DOHH2 (cell line): ENCODE measurements around the gene PXN.

ENCODE experiments used
- H3F3A ChIP-seq: fragments of 200-600 bp; sonication (generic), shearing (Covaris generic); 2 replicates; pipeline ENCODE4 v1.6.0; 2016; ENCODE audit warnings: antibody characterized with exemption, mild to moderate bottlenecking; ENCODE audit not compliant: control insufficient read depth, insufficient read depth
- H3K27ac ChIP-seq: fragments of 200-600 bp; sonication (generic); 2 replicates; pipeline ENCODE4 v1.5.1; 2014; ENCODE audit warnings: low read depth, mild to moderate bottlenecking, low read length, moderate library complexity
- H3K27me3 ChIP-seq: fragments of 200-600 bp; sonication (generic); 2 replicates; pipeline ENCODE4 v1.6.1; 2014; ENCODE audit warnings: mild to moderate bottlenecking, low read length, mixed read lengths; ENCODE audit not compliant: control insufficient read depth
- H3K36me3 ChIP-seq: fragments of 200-600 bp; sonication (generic); 2 replicates; pipeline ENCODE4 v1.6.1; 2014; ENCODE audit warnings: mild to moderate bottlenecking, low read length, moderate library complexity, mixed read lengths; ENCODE audit not compliant: control insufficient read depth
- H3K4me1 ChIP-seq: fragments of 200-600 bp; sonication (generic); 2 replicates; pipeline ENCODE4 v1.6.1; 2014; ENCODE audit warnings: mild to moderate bottlenecking, low read length, mixed read lengths; ENCODE audit not compliant: control insufficient read depth
- H3K4me2 ChIP-seq: fragments of 200-600 bp; sonication (generic); 2 replicates; pipeline ENCODE4 v1.6.0; 2014; ENCODE audit warnings: mild to moderate bottlenecking, low read length, moderate library complexity
- H3K4me3 ChIP-seq: fragments of 200-600 bp; sonication (generic); 2 replicates; pipeline ENCODE4 v1.5.1; 2014; ENCODE audit warnings: mild to moderate bottlenecking, low read length, mixed read lengths
- H3K79me2 ChIP-seq: fragments of 200-600 bp; sonication (generic); 2 replicates; pipeline ENCODE4 v1.6.1; 2014; ENCODE audit warnings: mild to moderate bottlenecking, low read length, mixed read lengths; ENCODE audit not compliant: control insufficient read depth
- H3K9me2 ChIP-seq: fragments of 200-600 bp; sonication (generic); replicated peaks from 2 replicates; pipeline ENCODE4 v1.6.1; 2014; ENCODE audit warnings: mild to moderate bottlenecking, low read length, mixed read lengths; ENCODE audit not compliant: control insufficient read depth
- H3K9me3 ChIP-seq: fragments of 200-600 bp; sonication (generic); 2 replicates; pipeline ENCODE4 v1.6.1; 2014; ENCODE audit warnings: antibody characterized with exemption, low read length, mixed read lengths; ENCODE audit not compliant: control insufficient read depth, insufficient read depth
- H4K20me1 ChIP-seq: fragments of 200-600 bp; sonication (generic); 2 replicates; pipeline ENCODE4 v1.6.0; 2014; ENCODE audit warnings: low read depth, mild to moderate bottlenecking, antibody characterized with exemption, low read length, moderate library complexity; ENCODE audit not compliant: control insufficient read depth, insufficient read depth
- CTCF ChIP-seq: fragments of 200-600 bp; sonication (generic); IDR thresholded peaks from one replicate; pipeline ENCODE4 v1.5.1; 2014; ENCODE audit warnings: antibody characterized with exemption, mild to moderate bottlenecking, low read depth, low read length; ENCODE audit not compliant: poor library complexity, severe bottlenecking
- EZH2phosphoT487 ChIP-seq: fragments of 200-600 bp; sonication (generic); IDR thresholded peaks from 2 replicates; pipeline ENCODE4 v1.6.1; 2017; ENCODE audit warnings: borderline replicate concordance, mild to moderate bottlenecking, antibody characterized with exemption, low read length, moderate library complexity, mixed read lengths

PXN gene

GRCh38 chr12:120220838-120221575 lies 44.5 kb downstream of the PXN start:
- Histone ChIP-seq H3K27ac (no peak overlapping the region), H3K9me3 (no peaks in the 10 kb centered on the region), H3K36me3 (no peaks in the 10 kb centered on the region), H3K79me2 (no peaks in the 10 kb centered on the region), H4K20me1 (no peaks in the 10 kb centered on the region), H3K4me2 (no peak overlapping the region), H3K4me1 (peaks cover 17% of the 10 kb centered on the region), H3K27me3 (no peaks in the 10 kb centered on the region), H3F3A (no peaks in the 10 kb centered on the region), H3K4me3 (no peak overlapping the region), H3K9me2 (no peaks in the 10 kb centered on the region)
- no peak for TF ChIP-seq CTCF

GRCh38 chr12:120218680-120219606 lies 46.6 kb downstream of the PXN start:
- Histone ChIP-seq H3K4me1 (no peaks in the 10 kb centered on the region), H4K20me1 (no peaks in the 10 kb centered on the region; the same call in 1 of the 2 replicates), H3K4me3 (no peak overlapping the region), H3K79me2 (no peaks in the 10 kb centered on the region), H3K36me3 (no peaks in the 10 kb centered on the region), H3K4me2 (no peak overlapping the region), H3K9me3 (no peaks in the 10 kb centered on the region), H3K27me3 (no peaks in the 10 kb centered on the region), H3F3A (no peaks in the 10 kb centered on the region), H3K27ac (no peak overlapping the region), H3K9me2 (no peaks in the 10 kb centered on the region)
- TF ChIP-seq CTCF, result no peak
- no peak for TF ChIP-seq EZH2phosphoT487

DNA sequence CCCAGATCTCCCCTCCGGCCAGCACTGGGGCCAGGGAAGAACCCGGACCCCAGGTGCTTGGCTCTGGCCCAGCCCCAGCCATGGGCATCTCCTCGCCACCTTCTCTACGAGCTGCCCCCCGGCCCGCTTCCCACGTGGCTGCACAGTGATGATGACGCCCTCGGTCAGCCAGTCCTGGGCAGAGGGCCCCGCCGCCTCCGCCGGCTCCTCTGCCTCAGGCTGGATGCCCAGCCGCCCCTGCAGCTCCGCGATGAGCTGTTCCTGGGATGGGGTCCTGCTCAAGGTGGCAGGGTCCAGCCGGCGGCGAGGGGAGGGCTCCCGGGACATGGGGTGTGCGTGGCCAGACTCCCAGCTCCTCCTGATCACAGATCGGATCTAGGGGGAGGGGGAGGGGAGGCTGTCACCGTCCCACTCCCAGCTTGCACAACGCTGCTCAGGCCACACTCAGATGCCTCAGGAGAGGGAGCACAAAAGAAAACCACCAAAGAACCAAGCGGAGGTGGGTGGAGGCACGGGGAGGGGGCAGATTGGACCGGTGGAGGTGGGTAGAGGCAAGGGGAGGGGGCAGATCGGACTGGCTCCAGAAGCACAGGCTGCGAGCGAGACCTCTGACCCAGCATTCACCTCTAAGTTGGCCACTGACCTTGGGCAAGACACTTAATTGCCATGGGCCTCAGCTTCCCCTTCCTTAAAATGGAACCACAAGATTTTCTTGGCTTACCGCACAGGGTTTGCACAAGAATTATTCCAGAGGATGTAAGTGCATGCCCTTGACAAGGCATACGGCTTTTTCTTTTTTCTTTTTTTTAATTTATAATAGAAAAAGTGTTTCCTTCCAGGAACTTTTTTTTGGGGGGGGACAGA lies 48.6 kb downstream of the PXN start:
- H3K36me3 ChIP-seq, result no peaks in the 10 kb centered on the region; the same call in 1 of the 2 replicates
- H3K4me1 ChIP-seq, result no peaks in the 10 kb centered on the region
- H3K4me2 ChIP-seq, result no peak overlapping the region
- TF ChIP-seq CTCF, result no peak
- no peak for TF ChIP-seq EZH2phosphoT487
- H3K4me3 ChIP-seq, result no peak overlapping the region
- no peaks in the 10 kb centered on the region; the same call in 1 of the 2 replicates for H4K20me1 ChIP-seq
- H3K79me2 ChIP-seq, result no peaks in the 10 kb centered on the region
- no peaks in the 10 kb centered on the region for H3K9me2 ChIP-seq
- no peaks in the 10 kb centered on the region for H3F3A ChIP-seq
- H3K9me3 ChIP-seq, result no peaks in the 10 kb centered on the region
- H3K27me3 ChIP-seq, result no peaks in the 10 kb centered on the region
- no peak overlapping the region for H3K27ac ChIP-seq
